HCT116 (cell line): ENCODE data around the gene TNFAIP8. TPM values are rescaled to one million over a fixed set of nuclear protein-coding genes. Genes with fewer than 3 reads are reported as not detected.

Experiments
- ATAC-seq: fragments of 200-7000 bp; cut with Tn5 transposase; 2 replicates; pipeline ENCODE4 v1.9.1; 2020; ENCODE audit warnings: mild to moderate bottlenecking, moderate library complexity
- BruUV-seq: library from RNA; stranded (reverse); fragments of 400-500 nt; replicated peaks from 2 replicates; lab custom pipeline; 2021; lab: Mats Ljungman, UMichigan
- CTCF ChIA-PET: fragments of 300-600 bp; sonication (Branson Sonifier 250); formaldehyde crosslinking; loops from one replicate; lab custom pipeline; 2021; ENCODE audit warnings: antibody characterized with exemption; lab: Charles Lee
- POLR2A ChIA-PET: fragments of 300-600, 350-600 bp; sonication (Branson Sonifier 250); formaldehyde crosslinking; loops from one replicate; lab custom pipeline; 2021; ENCODE audit warnings: antibody characterized with exemption; lab: Charles Lee
- RAD21 ChIA-PET, 2 experiments: fragments of 300-600 bp; sonication (Branson Sonifier 250); formaldehyde crosslinking; loops; one replicate each; lab custom pipeline; 2023; ENCODE audit warnings: low total read pairs in 2 of 2; ENCODE audit not compliant: uncharacterized antibody in 2 of 2, unreplicated experiment in 2 of 2, low non-redundant PET in 1 of 2; lab: Charles Lee
- DNase-seq: peaks from one replicate; pipeline ENCODE4 v3.0.0-alpha.2; 2010; ENCODE audit warnings: low read depth, low spot score
- H2AFZ ChIP-seq: fragments of 200-600 bp; shearing (Covaris generic), sonication (generic); 2 replicates; pipeline ENCODE4 v1.6.1; 2017; ENCODE audit warnings: low read depth, mixed run types, mixed read lengths, antibody characterized with exemption, low read length; ENCODE audit not compliant: poor library complexity, severe bottlenecking
- H3K27ac ChIP-seq: 2 replicates; pipeline ENCODE4 v1.5.1; 2012; ENCODE audit warnings: low read depth, low read length
- H3K27me3 ChIP-seq: fragments of 200-600 bp; sonication (generic); 2 replicates; pipeline ENCODE4 v1.6.1; 2016; ENCODE audit warnings: mixed run types, low read length, mixed read lengths; ENCODE audit not compliant: insufficient read depth
- H3K36me3 ChIP-seq, 2 experiments: fragments of 200-500 bp in 1 of 2; fragments of 200-600 bp in 1 of 2; sonication (Bioruptor generic) in 1 of 2; sonication (generic) in 1 of 2; 2 replicates each; pipeline versions ENCODE4 v1.5.1 to v1.6.1; 2014 to 2016; ENCODE audit warnings: low read length in 2 of 2, inconsistent platforms in 1 of 2, mixed read lengths in 1 of 2, mixed run types in 1 of 2; ENCODE audit not compliant: insufficient read depth in 2 of 2, control insufficient read depth in 1 of 2
- H3K4me1 ChIP-seq, 2 experiments: fragments of 200-600 bp in 1 of 2; sonication (generic) in 1 of 2; 2 replicates each; pipeline versions ENCODE4 v1.5.1 to v1.6.1; 2012 to 2017; ENCODE audit warnings: low read length in 2 of 2, inconsistent platforms in 1 of 2, mild to moderate bottlenecking in 1 of 2, mixed read lengths in 1 of 2, mixed run types in 1 of 2, moderate library complexity in 1 of 2; ENCODE audit not compliant: insufficient read depth in 2 of 2, control insufficient read depth in 1 of 2
- H3K4me2 ChIP-seq: fragments of 200-600 bp; sonication (generic); 2 replicates; pipeline ENCODE4 v1.6.1; 2017; ENCODE audit warnings: mixed run types, low read length, mixed read lengths
- H3K4me3 ChIP-seq, 2 experiments: fragments of 200-600 bp in 1 of 2; sonication (generic) in 1 of 2; replicated peaks in 1 of 2; 2 replicates each; pipeline ENCODE4 v1.5.1; 2011 to 2016; ENCODE audit warnings: low read length in 2 of 2, control low read depth in 1 of 2, low read depth in 1 of 2, mild to moderate bottlenecking in 1 of 2, mixed read lengths in 1 of 2, mixed run types in 1 of 2
- H3K79me2 ChIP-seq: fragments of 200-600 bp; sonication (generic); 2 replicates; pipeline ENCODE4 v1.6.1; 2017; ENCODE audit warnings: mild to moderate bottlenecking, mixed run types, low read length, moderate library complexity, mixed read lengths; ENCODE audit not compliant: insufficient read depth
- H3K9ac ChIP-seq: fragments of 200-600 bp; sonication (generic); 2 replicates; pipeline ENCODE4 v1.6.1; 2016; ENCODE audit warnings: low read length, mixed read lengths
- H3K9me2 ChIP-seq: fragments of 200-600 bp; sonication (generic), shearing (Covaris generic); 2 replicates; pipeline ENCODE4 v1.6.1; 2017; ENCODE audit warnings: mixed run types, mild to moderate bottlenecking, moderate library complexity; ENCODE audit not compliant: insufficient read depth
- H3K9me3 ChIP-seq, 2 experiments: fragments of 200-500 bp in 1 of 2; fragments of 200-600 bp in 1 of 2; sonication (Bioruptor generic) in 1 of 2; sonication (generic) in 1 of 2; 2 replicates each; pipeline ENCODE4 v1.6.1; 2014 to 2017; ENCODE audit warnings: low read length in 2 of 2, mixed read lengths in 2 of 2, inconsistent platforms in 1 of 2, low read depth in 1 of 2, mild to moderate bottlenecking in 1 of 2, mixed run types in 1 of 2, moderate library complexity in 1 of 2; ENCODE audit not compliant: control insufficient read depth in 1 of 2, insufficient read depth in 1 of 2
- H4K20me1 ChIP-seq: fragments of 200-600 bp; sonication (generic), shearing (Covaris generic); 2 replicates; pipeline ENCODE4 v1.6.1; 2017; ENCODE audit warnings: mixed run types, mild to moderate bottlenecking, moderate library complexity; ENCODE audit not compliant: insufficient read depth
- ELF1 ChIP-seq: IDR thresholded peaks from 2 replicates; pipeline ENCODE4 v1.6.1; 2012; ENCODE audit warnings: low read depth, borderline replicate concordance
- EZH2phosphoT487 ChIP-seq: fragments of 200-600 bp; IDR thresholded peaks from 2 replicates; pipeline ENCODE4 v1.6.1; 2018; ENCODE audit warnings: antibody characterized with exemption, borderline replicate concordance
- FOSL1 ChIP-seq: IDR thresholded peaks from 2 replicates; pipeline ENCODE4 v1.6.1; 2012; ENCODE audit warnings: low read depth
- RAD21 ChIP-seq: IDR thresholded peaks from 2 replicates; pipeline ENCODE4 v1.6.1; 2012; ENCODE audit warnings: low read depth, mild to moderate bottlenecking
- SIN3A ChIP-seq: IDR thresholded peaks from 2 replicates; pipeline ENCODE4 v1.6.1; 2012; ENCODE audit warnings: low read depth
- SP1 ChIP-seq: IDR thresholded peaks from 2 replicates; pipeline ENCODE4 v1.6.1; 2012; ENCODE audit warnings: low read depth
- TCF7L2 ChIP-seq: IDR thresholded peaks from 2 replicates; pipeline ENCODE4 v1.7.0; 2011; ENCODE audit warnings: borderline replicate concordance, inconsistent platforms; ENCODE audit not compliant: insufficient read depth, insufficient read length; ENCODE audit errors: extremely low read depth
- ZBTB33 ChIP-seq: IDR thresholded peaks from 2 replicates; pipeline ENCODE4 v1.6.1; 2011; ENCODE audit warnings: mild to moderate bottlenecking, low read length, moderate library complexity; ENCODE audit not compliant: insufficient replicate concordance; ENCODE audit errors: extremely low read depth
- ZFX ChIP-seq: fragments of 450-650 bp; IDR thresholded peaks from 2 replicates; pipeline ENCODE4 v1.6.1; 2017
- intact Hi-C: fragments of 100-400 bp; cut with micrococcal nuclease; formaldehyde crosslinking; loops from 2 replicates; pipeline ENCODE4 v1.10.0; 2022
- total RNA-seq: library from RNA; stranded (reverse); gene quantifications from one replicate; pipeline ENCODE4 v1.2.1, GENCODE V29; 2021; ENCODE audit not compliant: unreplicated experiment
- TF ChIP-seq, protein P1 (sequence below), 3 experiments: fragments of 200-600 bp in 1 of 3; sonication (generic) in 1 of 3; IDR thresholded peaks in 2 of 3; conservative IDR thresholded peaks in 1 of 3; 2 replicates each; pipeline ENCODE4 v1.5.1; 2012 to 2017; ENCODE audit warnings: low read depth in 2 of 3, low read length in 2 of 3, antibody characterized with exemption in 1 of 3, borderline replicate concordance in 1 of 3, control low read depth in 1 of 3, mild to moderate bottlenecking in 1 of 3, mixed read lengths in 1 of 3, mixed run types in 1 of 3, moderate library complexity in 1 of 3; ENCODE audit not compliant: insufficient read depth in 1 of 3

Gene TNFAIP8
- total RNA-seq, 1 experiment from 2014 or later, result 18.4 TPM

- Histone ChIP-seq H3K27me3 (no peaks in the 10 kb centered on the region), H3K4me2 (no peak overlapping the region), H3K4me3 (no peak overlapping the region)
- no TSS peak for BruUV-seq
- TF ChIP-seq RAD21 (no peak), SIN3A (no peak), EZH2phosphoT487 (no peak), ZFX (no peak), TCF7L2 (no peak), ZBTB33 (no peak), SP1 (no peak), ELF1 (no peak), FOSL1 (no peak)
- TF ChIP-seq, protein P1, sequence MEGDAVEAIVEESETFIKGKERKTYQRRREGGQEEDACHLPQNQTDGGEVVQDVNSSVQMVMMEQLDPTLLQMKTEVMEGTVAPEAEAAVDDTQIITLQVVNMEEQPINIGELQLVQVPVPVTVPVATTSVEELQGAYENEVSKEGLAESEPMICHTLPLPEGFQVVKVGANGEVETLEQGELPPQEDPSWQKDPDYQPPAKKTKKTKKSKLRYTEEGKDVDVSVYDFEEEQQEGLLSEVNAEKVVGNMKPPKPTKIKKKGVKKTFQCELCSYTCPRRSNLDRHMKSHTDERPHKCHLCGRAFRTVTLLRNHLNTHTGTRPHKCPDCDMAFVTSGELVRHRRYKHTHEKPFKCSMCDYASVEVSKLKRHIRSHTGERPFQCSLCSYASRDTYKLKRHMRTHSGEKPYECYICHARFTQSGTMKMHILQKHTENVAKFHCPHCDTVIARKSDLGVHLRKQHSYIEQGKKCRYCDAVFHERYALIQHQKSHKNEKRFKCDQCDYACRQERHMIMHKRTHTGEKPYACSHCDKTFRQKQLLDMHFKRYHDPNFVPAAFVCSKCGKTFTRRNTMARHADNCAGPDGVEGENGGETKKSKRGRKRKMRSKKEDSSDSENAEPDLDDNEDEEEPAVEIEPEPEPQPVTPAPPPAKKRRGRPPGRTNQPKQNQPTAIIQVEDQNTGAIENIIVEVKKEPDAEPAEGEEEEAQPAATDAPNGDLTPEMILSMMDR (IDR thresholded peaks at IDR 0.05 in 2 of 3, conservative IDR thresholded peaks at IDR 0.05 in 1 of 3; ENCODE audit: borderline replicate concordance in 1 of 3, insufficient read depth in 1 of 3, low read depth in 2 of 3, low read length in 2 of 3), result no peak
- TF ChIP-seq, all 23 proteins: peak for 0
- ChIA-PET POLR2A (no interaction called here), CTCF (no interaction called here), RAD21 (no interaction called here)
- Histone ChIP-seq H2AFZ (no peak overlapping the region), H3K9me3 (no peaks in the 10 kb centered on the region), H3K4me1 (no peaks in the 10 kb centered on the region), H3K79me2 (no peaks in the 10 kb centered on the region), H3K9me2 (no peaks in the 10 kb centered on the region), H3K36me3 (no peaks in the 10 kb centered on the region), H4K20me1 (no peaks in the 10 kb centered on the region), H3K9ac (no peak overlapping the region), H3K27ac (no peak overlapping the region)
- ATAC-seq, result no peak
- intact Hi-C loops, result no loop called here
- no peak for DNase-seq
These were observed 22.8 kb upstream of the TNFAIP8 start for GRCh38 chr5:119332978-119333401.
